ENCODE data around the gene DSG3.

DSG3 gene

DNA sequence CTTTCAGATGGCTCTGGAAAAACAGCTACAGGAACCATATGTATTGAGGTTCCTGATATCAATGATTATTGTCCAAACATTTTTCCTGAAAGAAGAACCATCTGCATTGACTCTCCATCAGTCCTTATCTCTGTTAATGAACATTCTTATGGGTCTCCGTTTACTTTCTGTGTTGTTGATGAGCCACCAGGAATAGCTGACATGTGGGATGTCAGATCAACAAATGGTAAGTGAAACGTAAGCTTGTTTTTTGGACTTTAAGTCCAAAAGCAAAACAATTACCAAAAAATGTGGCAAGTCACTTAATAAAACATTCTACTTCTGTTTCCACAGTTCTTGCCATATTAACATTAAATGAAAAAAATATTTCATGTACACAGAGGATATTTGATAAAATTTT is 44.1 kb upstream of the DSG3 start:
- ChIA-PET CTCF (interaction anchor here (1.6 to 4.3 kb wide), 2 partner anchors 21 to 24 kb away, joined by 4 to 21 read pairs; no protein-coding TSS in a partner anchor), POLR2A (no interaction called here)
- DNase-seq (ENCODE audit: extremely low spot score), result no peak
- TF ChIP-seq, protein P1, sequence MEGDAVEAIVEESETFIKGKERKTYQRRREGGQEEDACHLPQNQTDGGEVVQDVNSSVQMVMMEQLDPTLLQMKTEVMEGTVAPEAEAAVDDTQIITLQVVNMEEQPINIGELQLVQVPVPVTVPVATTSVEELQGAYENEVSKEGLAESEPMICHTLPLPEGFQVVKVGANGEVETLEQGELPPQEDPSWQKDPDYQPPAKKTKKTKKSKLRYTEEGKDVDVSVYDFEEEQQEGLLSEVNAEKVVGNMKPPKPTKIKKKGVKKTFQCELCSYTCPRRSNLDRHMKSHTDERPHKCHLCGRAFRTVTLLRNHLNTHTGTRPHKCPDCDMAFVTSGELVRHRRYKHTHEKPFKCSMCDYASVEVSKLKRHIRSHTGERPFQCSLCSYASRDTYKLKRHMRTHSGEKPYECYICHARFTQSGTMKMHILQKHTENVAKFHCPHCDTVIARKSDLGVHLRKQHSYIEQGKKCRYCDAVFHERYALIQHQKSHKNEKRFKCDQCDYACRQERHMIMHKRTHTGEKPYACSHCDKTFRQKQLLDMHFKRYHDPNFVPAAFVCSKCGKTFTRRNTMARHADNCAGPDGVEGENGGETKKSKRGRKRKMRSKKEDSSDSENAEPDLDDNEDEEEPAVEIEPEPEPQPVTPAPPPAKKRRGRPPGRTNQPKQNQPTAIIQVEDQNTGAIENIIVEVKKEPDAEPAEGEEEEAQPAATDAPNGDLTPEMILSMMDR (IDR thresholded peaks at IDR 0.05; ENCODE audit: control extremely low read depth, extremely low read depth, low read depth, missing control alignments), result no peak

DNA sequence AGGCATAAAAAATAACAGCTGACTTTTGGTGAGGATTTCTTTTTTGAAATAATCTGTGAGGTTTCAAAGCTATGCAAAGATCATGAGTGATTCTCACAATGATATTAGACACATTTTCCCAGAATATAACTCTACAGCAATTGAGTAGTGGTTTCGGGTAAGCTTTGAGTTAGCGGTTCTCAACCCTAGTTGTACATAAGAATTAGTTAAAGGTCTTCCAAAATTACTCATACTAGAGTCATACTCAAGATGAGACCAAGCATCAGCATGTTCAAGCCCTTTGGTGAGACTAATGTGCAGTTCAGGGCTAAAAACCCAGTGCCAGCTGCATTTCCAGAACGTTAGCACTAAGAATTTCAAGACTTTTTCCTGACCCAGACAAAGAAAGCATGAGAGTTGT is 39.9 kb upstream of the DSG3 start:
- ChIA-PET POLR2A (no interaction called here), CTCF (interaction anchor here (1.4 to 2.1 kb wide), 4 partner anchors 10 to 129 kb away, joined by 3 to 6 read pairs (median 4); no protein-coding TSS in a partner anchor)
- TF ChIP-seq, protein P1 (IDR thresholded peaks at IDR 0.05; ENCODE audit: control extremely low read depth, extremely low read depth, low read depth, missing control alignments), result no peak
- DNase-seq (ENCODE audit: extremely low spot score), result no peak

DNA sequence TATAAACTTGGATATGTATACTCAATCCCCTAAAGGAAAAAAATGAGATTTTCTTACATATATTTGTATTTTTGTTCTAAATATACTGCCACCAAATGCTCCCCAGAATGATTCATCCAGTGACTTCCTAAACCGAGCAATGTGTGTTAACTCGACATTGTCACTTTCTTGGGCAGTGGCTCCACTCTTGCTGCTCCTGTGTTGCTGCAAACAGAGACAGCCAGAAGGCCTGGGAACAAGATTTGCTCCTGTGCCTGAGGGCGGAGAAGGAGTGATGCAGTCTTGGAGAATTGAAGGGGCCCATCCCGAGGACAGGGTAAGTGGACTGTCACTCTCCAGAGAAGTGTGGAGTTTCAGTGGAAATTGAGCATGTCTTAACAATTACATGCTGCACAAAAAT is 38.3 kb upstream of the DSG3 start:
- POLR2A ChIA-PET, result no interaction called here
- DNase-seq (ENCODE audit: extremely low spot score), result no peak
- TF ChIP-seq, protein P1 (IDR thresholded peaks at IDR 0.05; ENCODE audit: control extremely low read depth, extremely low read depth, low read depth, missing control alignments), result no peak
- CTCF ChIA-PET, result interaction anchor here (2.9 kb wide), 1 partner anchor 14 kb away, joined by 18 read pairs; no protein-coding TSS in a partner anchor

DNA sequence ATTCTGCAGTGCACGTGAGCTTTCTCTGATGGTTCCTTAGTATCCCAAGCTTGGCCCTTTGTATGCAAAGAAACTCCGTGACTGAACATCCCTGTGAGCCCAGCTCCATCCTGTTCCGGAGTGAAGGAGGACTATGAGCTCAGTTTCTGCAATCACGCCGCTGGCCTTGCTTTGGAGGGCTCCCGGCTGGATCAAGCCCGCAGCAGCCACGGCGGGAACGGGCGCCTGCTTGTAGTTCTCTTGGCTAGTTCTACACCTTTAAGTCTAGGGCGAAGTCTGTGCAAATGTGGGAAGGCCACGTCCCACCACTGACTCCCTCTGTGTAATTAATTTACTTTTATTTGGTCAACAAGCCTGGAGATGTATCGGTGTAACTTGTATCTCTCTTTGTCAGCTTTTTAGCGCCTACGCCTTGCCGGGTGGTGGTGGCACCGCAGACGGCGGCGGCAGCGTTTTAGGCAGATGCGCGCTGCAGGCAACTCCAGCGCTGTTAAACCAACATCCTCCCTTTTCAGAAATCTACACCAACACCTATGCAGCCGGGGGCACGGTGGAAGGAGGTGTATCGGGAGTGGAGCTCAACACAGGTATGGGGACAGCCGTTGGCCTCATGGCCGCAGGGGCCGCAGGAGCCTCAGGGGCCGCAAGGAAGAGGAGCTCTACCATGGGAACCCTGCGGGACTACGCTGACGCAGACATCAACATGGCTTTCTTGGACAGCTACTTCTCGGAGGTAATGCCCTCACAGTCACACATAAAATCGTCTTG is 36.6 kb upstream of the DSG3 start:
- DNase-seq (ENCODE audit: extremely low spot score), result no peak
- ChIA-PET POLR2A (no interaction called here), CTCF (interaction anchor here (1.1 to 2.9 kb wide), 4 partner anchors 9 to 142 kb away, joined by 3 to 18 read pairs (median 4); no protein-coding TSS in a partner anchor)
- TF ChIP-seq, protein P1 (IDR thresholded peaks at IDR 0.05; ENCODE audit: control extremely low read depth, extremely low read depth, low read depth, missing control alignments), result no peak

DNA sequence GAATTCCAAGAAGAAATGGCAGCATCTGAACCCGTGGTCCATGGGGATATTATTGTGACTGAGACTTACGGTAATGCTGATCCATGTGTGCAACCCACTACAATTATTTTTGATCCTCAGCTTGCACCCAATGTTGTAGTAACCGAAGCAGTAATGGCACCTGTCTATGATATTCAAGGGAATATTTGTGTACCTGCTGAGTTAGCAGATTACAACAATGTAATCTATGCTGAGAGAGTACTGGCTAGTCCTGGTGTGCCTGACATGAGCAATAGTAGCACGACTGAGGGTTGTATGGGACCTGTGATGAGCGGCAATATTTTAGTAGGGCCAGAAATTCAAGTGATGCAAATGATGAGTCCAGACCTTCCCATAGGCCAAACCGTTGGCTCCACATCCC is 34.4 kb upstream of the DSG3 start:
- POLR2A ChIA-PET, result no interaction called here
- CTCF ChIA-PET, result no interaction called here
- DNase-seq (ENCODE audit: extremely low spot score), result no peak
- TF ChIP-seq, protein P1 (IDR thresholded peaks at IDR 0.05; ENCODE audit: control extremely low read depth, extremely low read depth, low read depth, missing control alignments), result no peak

DNA sequence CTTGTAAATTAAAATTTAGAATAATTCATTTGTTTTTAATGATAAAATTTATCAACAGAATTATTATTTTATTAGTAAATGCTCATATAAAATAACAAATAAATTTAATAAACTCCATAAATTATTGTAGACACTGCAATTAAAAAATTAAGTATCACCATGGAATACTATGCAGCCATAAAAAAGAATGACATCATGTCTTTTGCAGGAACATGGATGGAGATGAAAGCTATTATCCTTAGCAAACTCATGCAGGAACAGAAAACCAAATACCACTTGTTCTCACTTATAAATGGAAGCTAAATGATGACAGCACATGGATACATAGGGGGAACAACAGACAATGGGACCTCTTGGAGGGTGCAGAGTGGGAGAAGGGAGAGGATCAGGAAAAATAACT is 29.7 kb upstream of the DSG3 start:
- ChIA-PET CTCF (interaction anchor here (1.6 kb wide), 1 partner anchor 10 kb away, joined by 6 read pairs; no protein-coding TSS in a partner anchor), POLR2A (no interaction called here)
- DNase-seq (ENCODE audit: extremely low spot score), result no peak
- TF ChIP-seq, protein P1 (IDR thresholded peaks at IDR 0.05; ENCODE audit: control extremely low read depth, extremely low read depth, low read depth, missing control alignments), result no peak

Data from GM10248 (cell line).